ENCODE data around the gene UHMK1.
"Not testable (repeated sequence)": the region's sequence is repeated elsewhere in the genome, so short reads cannot be mapped to it uniquely, and the experiment has no call there.

The UHMK1 gene, protein sequence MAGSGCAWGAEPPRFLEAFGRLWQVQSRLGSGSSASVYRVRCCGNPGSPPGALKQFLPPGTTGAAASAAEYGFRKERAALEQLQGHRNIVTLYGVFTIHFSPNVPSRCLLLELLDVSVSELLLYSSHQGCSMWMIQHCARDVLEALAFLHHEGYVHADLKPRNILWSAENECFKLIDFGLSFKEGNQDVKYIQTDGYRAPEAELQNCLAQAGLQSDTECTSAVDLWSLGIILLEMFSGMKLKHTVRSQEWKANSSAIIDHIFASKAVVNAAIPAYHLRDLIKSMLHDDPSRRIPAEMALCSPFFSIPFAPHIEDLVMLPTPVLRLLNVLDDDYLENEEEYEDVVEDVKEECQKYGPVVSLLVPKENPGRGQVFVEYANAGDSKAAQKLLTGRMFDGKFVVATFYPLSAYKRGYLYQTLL

DNA sequence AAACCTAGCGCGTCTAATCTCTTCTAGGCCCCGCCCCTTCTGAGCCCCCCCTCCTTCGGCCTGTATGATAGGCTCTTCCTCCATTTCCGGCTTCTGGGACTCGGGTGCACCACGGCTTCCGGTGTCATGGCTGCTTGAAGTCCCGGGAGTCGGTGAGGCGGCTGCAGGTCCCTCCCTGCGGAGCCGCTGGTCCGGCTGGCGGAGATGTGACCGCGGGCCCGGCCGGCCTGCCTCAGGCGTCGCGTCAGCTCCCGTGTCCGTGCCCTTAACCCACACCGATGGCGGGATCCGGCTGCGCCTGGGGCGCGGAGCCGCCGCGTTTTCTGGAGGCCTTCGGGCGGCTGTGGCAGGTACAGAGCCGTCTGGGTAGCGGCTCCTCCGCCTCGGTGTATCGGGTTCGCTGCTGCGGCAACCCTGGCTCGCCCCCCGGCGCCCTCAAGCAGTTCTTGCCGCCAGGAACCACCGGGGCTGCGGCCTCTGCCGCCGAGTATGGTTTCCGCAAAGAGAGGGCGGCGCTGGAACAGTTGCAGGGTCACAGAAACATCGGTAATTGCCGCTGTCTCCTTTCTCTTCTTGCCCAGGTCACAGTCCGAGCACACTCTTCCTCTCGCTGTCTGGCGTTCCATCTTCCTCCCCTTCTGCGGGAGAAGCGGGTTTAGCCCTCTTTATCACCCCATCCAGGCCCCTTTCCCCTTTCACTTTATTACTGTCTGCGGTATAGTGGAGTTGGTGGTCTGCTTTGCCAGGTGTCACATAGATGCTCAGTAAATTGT, at the start of gene UHMK1:
TSS of gene UHMK1 (plus strand) at position 96 of the 773 bp plus-strand sequence. CDS start at position 279, 183 bp downstream.
- peak; percentile 90 for DNase-seq

DNA sequence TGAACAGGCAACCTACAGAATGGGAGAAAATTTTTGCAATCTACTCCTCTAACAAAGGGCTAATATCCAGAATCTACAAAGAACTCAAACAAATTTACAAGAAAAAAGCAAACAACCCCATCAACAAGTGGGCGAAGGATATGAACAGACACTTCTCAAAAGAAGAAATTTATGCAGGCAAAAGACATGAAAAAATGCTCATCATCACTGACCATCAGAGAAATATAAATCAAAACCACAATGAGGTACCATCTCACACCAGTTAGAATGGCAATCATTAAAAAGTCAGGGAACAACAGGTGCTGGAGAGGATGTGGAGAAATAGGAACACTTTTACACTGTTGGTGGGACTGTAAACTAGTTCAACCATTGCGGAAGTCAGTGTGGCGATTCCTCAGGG, 43.3 kb upstream of the UHMK1 start:
- DNase-seq, result not testable (repeated sequence)

DNA sequence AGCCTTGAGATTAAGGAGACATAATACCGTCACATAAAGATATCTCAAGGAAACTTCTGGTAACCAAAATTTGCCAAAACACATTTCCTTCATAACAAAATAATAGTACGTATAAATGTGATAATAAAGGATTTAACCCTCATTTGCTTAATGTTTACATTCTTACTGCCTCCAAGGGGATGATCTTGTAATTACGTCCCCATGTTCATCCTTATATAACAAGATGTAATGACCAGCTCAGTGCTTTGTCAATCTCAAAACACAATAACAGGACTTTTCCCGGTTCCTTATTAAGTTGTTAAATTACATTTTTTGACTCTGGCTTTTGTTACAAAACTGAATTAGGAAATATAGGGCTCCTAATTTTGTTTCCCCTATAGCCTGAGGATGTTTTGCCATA, 41.3 kb upstream of the UHMK1 start:
- DNase-seq, result no peak

DNA sequence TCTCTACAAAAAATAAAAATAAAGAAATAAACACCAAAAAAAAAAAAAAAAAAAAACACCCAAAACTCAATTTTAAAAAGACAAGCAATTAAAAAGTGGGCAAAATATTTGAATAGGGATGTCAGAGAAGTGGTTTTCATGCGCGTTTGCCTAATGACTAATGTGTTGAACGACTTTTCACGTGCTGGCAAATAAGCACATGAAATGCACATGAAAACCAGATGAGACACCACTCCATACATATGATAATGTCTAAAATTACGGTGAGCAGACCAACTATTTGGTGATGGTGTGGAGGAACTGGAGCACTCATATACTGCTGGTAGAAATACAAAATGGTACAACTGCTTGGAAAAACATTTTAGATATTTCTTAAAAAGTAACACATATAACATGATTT, 39.4 kb upstream of the UHMK1 start:
- peak; percentile 13 for DNase-seq

DNA sequence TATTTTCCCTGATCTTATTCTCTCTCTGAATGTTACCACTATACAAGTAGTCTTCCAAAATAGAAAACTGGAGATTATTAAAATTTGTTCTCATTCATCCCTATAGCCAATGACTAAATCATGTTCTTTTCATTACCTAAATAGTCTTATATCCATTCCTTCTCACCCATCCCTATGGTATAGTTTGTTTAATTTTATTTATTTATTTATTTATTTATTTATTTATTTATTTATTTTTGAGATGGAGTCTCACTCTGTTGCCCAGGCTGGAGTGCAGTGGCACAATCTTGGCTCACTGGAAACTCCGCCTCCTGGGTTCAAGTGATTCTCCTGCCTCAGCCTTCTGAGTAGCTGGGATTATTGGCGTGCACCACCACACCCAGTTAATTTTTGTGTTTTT, 35.2 kb upstream of the UHMK1 start:
- not testable (repeated sequence) for DNase-seq

DNA sequence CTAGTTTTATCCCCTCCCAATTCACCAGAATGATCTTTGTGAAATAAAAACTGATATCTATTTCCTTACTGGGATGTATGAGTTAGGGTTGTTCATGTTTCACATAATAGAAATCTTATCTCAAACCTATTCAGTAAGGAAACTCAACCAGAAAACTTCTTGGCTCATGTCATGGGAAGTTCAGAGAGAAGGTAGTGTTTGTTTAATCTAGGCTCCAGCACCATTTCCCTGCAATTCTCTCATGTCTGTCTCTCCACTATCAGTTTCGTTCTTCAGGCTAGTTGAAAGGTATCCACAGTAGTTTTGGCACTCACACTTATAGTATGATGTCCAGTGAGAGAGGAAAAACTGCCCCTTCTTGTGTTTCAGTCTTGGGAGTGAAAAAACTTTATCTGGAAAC, 34.6 kb upstream of the UHMK1 start:
- no peak for DNase-seq

DNA sequence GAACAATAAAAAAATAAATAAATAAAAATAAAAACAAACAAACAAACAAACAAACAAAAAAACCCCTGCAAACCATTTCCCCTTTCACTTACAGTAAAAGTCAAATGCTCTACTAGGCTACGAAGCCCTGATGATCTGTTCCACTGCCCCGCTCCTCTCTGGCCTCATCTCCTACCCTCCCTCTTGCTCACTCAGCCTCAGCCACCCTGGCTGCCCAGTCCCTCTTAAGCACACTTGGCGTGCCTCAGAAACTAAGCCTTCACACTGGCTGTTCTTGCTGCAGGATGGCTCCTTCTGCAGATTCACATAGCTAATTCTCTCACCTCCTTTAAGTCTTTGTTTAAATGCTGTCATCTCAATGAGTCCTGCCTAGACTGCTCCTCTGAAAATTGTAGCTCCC, 30.8 kb upstream of the UHMK1 start:
- no peak for DNase-seq

DNA sequence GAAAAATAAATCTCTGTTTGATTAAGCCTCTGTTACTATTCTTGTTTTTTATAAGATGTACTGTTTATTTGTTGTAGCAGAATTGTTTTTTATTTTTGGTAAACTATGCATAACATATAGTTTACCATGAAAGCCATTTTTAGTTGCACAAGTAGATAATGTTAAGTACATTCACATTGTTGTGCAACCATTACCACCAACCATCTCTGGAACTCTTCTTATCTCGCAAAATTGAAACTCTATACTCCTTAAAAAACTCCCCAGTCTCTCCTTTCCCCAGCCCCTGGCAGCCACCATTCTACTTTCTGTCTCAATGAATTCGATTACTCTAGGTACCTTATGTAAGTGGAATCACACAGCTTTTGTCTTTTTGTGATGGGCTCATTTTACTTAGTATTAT, 27.4 kb upstream of the UHMK1 start:
- no peak for DNase-seq

DNA sequence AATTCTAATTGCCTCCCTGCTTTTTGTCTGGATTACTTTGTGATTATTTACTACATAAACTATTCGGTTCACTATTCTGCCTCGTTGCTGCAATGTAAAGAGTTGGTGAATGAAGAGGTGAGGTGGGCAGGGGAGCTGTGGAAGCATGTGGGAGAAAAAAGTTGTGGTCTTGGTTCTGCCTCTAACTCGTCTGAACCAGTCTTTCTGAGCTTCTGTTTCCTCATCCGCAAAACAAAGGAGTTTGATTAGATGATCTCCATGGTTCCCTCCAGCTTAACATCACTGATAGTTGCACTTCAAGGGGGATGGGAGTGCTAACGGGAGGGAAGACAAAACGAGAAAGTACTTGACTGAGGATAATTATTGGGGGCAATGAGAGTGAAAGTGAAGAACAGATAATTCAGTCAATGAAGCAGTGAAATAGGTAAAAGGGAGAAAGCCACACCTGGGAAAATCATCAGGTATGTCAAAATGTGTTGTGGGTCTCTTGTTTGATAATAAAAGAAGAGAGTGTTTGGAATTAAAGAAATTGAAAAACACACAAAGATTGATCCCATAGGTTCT, 26.2 kb upstream of the UHMK1 start:
- no peak for DNase-seq

DNA sequence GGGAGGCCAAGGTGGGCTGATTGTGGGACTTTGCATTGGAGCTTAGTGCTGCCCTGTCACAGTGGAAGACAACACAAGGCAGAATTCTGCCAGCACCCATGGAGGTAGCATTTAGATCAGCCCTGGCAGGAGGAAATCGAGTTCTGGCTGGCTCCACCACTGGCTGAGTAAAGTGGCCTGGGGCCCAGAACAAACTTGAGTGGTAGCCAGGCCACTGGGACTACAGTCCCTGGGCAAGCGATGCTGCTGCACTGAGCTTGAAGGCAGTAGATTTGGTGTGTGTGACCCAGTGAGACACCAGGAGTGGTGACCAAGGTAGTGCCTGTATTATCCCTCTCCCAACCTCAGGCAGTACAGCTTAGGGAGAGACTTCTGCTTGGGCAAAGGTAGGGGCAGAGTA, 22.5 kb upstream of the UHMK1 start:
- DNase-seq, result no peak

DNA sequence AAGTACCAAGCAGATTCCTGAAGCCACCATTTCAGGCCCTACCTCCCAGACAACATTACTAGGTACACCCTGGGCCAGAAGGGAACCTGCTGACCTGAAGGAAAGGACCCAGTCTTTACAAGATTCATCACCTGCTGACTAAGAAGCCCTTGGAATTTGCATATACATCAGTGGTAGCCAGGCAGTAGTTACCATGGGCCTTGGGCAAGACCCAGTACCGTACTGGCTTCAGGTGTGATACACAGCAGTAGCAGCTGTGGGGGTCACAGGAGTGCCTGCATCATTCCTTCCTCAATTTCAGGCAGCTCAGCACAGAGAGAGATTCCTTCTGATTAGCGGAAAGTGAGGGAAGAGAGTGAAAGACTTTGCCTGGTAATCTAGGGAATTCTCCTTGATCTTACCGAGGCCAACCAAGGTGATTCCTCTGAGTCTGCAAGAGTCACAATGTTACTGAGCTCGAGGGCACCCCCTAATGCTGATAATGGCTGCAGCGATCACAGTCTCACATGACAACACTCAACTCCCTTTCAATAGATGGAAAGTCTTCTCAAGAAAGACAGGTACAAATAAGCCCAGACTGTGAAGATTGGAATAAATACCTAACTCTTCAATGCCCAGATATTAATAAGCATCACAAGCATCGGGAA, 22.0 kb upstream of the UHMK1 start:
- DNase-seq, result no peak

DNA sequence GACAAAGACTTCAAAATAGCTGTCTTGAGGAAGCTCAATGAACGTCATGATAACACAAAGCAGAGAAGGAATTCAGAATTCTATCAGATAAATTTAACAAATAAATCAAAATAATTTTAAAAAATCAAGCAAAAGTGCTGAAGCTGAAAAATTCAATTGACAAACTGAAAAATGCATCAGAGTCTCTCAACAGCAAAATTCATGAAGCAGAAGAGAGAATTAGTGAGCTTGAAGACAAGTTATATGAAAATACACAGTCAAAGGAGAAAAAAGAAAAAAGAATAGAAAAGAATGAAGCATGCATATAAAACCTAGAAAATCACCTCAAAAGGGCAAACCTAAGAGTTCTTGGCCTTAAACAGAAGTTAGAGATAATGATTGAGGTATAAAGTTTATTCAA, 21.0 kb upstream of the UHMK1 start:
- DNase-seq, result no peak

DNA sequence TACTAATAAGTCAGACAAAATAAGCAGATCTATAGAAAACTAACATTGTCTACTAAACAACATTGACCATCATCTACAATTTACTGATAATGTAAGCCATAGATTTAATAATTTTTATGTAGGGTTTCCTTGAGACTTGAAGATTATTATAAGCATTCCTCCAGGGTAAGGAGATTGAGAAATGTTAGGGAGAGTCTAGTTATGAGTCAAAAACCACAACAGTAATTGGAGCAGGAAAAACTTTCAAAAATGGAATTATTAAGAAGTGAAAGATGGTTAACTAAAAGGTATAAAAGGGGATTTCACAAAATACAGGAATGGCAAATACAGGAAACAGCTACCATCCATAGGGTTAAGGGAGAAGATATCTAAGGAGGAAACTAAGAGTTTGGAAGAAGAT, 12.4 kb upstream of the UHMK1 start:
- DNase-seq, result no peak

DNA sequence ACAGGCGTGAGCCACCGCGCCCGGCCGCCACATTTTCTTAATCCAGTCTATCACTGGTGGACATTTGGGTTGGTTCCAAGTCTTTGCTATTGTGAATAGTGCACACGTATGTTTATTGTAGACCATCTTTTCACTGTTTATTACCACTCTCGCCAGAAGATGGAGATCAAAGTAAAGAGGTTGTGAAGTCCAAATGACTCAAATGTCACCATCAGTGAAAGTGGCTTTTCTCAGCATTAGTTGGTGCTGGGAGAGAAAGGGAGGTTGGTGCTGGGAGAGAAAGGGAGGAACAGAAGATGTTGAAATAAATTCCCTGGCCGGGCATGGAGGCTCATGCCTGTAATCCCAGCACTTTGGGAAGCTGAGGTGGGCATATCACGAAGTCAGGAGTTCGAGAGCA, 10.4 kb upstream of the UHMK1 start:
- no peak for DNase-seq

DNA sequence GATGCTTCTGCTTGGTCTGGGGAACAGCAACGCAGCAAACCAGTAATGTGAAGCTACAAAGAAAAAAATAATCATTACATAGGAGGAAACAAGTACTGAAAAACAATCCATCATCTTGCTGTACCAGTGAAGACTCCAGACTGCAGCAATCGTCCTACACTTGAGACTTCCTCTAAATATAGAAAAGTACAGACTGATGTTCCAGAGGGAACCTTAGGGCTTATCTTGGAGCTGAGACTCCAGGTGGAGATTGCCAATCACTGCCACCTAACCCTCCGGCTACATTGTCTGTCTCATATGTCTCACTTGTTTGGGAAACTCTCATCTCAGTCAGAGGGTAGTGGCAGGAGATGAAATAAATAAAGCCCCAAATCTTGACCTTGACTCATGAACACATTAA, 9.4 kb upstream of the UHMK1 start:
- no peak for DNase-seq

DNA sequence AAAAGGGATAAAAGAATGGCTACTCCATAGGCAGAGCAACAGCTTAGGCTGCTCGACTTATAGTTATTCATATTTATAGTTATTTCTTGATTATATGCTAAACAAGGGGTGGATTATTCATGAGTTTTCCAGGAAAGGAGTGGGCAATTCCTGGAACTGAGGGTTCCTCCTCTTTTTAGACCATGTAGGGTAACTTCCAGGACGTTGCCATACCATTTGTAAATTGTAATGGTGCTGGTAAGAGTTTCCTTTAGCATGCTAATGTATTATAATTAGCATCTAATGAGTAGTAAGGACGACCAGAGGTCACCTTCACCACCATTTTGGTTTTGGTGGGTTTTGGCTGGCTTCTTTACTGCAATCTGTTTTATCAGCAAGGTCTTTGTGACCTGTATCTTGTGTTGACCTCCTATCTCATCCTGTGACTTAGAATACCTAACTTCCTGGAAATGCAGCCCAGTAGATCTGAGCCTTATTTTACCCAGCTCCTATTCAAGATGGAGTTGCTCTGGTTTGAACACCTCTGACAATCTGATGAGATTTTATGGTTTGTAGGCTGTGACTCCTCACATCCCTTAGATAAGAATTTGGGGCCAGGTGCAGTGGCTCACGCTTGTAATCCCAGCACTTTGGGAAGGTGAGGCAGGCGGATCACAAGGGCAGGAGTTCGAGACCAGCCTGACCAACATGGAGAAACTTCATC, 1.9 kb upstream of the UHMK1 start:
- not testable (repeated sequence) for DNase-seq

DNA sequence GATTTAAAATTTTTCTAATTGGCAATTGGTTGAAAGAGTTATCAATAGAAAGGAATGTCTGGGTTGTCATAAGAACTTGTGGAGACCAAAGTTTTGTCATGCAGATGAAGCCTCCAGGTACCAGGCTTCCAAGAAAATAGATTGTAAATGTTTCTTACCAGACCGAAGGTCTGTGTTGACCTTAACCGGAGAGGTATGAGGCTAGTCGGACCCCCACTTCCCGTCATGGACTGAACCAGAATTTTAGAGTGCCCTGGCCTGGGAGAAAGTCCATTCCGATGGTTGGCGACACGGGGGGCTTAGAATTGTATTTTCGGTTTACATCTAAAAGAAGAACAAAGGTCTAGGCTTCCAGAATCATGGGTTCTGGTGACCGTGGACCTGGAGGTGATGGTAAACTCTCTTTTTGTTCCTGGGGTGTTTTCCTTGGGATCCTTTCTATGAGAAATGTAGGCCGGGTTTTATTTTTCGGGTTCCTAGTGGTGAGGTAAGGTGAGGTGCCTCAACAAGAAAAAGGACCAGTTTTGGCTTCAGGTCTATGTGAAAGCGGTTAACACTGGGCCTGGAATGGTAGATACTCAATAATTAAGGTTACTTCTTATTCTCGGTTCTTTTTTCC, 405 bp upstream of the UHMK1 start:
- DNase-seq, result no peak

DNA sequence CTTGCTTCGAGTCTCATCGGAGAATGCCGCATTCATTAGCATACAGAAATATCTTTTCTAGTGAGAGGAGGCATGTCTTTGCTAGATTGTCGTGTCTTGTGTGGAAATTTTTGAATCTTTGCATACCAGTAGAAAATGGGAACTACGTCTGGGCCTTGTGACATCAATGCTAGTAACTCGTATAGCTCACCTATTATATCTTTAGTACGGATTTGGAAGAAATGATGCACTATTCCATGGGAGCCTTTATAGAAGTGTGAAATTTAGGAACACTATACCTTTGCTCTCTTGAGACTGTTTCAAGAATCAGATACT, 835 bp downstream of the UHMK1 start:
- DNase-seq, result no peak

DNA sequence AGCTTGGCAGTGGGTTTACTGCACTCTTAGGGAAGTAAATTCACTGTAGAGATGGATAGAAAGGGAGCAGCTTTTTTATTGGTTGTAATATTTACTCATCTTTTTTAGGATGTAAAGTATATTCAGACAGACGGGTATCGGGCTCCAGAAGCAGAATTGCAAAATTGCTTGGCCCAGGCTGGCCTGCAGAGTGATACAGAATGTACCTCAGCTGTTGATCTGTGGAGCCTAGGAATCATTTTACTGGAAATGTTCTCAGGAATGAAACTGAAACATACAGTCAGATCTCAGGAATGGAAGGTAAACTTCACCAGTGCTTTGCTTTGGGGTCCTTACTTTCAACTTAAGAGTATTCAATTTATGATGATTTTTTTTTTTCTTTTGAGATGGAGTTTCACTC, 3.2 kb downstream of the UHMK1 start:
- no peak for DNase-seq

DNA sequence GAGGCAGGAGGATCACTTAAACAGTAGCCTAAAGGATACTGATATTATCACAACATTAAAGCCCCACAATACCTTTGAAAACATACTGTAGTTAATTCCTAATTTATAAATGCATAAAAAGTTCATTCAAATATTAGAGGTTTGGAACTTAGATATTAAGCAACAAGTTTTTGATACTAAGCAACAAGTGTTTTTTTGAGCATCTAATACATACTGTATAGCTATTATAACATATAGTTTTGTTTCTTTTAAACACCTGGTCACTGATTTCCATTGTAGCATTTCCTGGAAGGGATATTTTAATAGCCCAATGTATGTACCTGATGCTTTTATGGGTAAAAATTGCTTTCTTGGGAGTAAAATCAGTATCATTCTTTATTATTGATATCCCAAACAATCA, 4.5 kb downstream of the UHMK1 start:
- no peak for DNase-seq

DNA sequence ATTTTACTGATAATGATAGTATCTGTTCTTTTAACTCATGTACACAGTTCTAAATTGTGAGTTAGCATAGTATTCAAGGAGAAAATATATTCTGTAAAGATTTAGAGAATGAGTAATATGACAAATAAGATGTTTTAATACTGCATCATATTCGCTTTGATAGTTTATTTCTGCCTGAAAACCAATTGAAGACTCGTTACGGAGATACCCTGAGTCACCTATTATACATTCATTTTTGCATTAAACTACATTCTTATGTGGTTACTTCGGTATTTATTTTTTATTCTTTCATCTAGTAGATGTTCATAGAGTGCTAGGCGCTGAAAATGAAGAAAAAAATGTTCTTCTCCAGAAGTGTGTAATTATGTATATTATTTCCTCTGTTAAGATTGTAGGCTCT, 5.3 kb downstream of the UHMK1 start:
- no peak for DNase-seq

DNA sequence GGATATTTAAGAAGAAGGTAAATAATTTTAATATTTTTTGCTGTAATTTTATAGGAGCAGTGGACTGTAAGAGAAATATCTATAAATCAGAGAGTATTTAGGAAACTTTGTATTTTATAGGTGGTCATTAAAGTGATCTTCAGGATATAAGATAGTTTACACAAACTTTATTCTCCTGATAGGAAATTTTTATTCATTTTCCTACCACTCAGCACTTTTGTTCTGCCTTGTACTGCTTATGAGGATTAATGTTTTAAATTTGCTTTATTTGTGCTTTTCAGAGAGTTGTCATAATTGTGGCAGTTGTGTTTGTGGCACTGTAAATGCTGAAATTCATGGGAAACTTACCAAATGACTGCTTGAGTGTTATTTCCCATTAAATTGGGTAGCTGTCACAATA, 29.7 kb downstream of the UHMK1 start:
- DNase-seq, result no peak
